TTC549 (cell line): ENCODE data around the gene SCAMP2.
"Not testable (repeated sequence)": the region's sequence is repeated elsewhere in the genome, so short reads cannot be mapped to it uniquely, and the experiment has no call there.

Source experiments
- FAIRE-seq: peaks from 2 replicates; lab custom pipeline; 2012; peaks lifted over from hg19 to GRCh38; lab: Jason Lieb, UNC

The SCAMP2 gene

GRCh38 chr15:74889883-74890664, 16.9 kb upstream of the SCAMP2 start, which contains the start of gene MPI:
MPI (plus strand) TSS chr15:74890042; CDS start chr15:74890074, 32 bp downstream.
- no peak for FAIRE-seq

GRCh38 chr15:74889390-74889882, 16.3 kb upstream of the SCAMP2 start:
- no peak for FAIRE-seq

- no peak for FAIRE-seq
Measured at GRCh38 chr15:74888716-74889115, 15.6 kb upstream of the SCAMP2 start.

GRCh38 chr15:74887537-74888193, 14.5 kb upstream of the SCAMP2 start:
- not testable (repeated sequence) for FAIRE-seq

GRCh38 chr15:74885461-74885860, 12.3 kb upstream of the SCAMP2 start:
- FAIRE-seq = no peak

- FAIRE-seq = no peak
Measured at GRCh38 chr15:74884428-74885223, 11.5 kb upstream of the SCAMP2 start.

- no peak for FAIRE-seq
Measured at GRCh38 chr15:74882528-74882927, 9.4 kb upstream of the SCAMP2 start.

- FAIRE-seq = no peak
Measured at GRCh38 chr15:74878273-74878672, 5.1 kb upstream of the SCAMP2 start.

- FAIRE-seq = no peak
Measured at GRCh38 chr15:74873756-74874424, 725 bp upstream of the SCAMP2 start.

GRCh38 chr15:74872702-74873035, 496 bp downstream of the SCAMP2 start:
- FAIRE-seq = no peak

- no peak for FAIRE-seq
Measured at GRCh38 chr15:74870436-74871215, 2.5 kb downstream of the SCAMP2 start.

- no peak for FAIRE-seq
Measured at GRCh38 chr15:74869726-74870407, 3.3 kb downstream of the SCAMP2 start.

GRCh38 chr15:74869372-74869725, 3.8 kb downstream of the SCAMP2 start:
- no peak for FAIRE-seq

GRCh38 chr15:74868059-74868458, 5.1 kb downstream of the SCAMP2 start:
- no peak for FAIRE-seq

- FAIRE-seq = no peak
Measured at GRCh38 chr15:74867466-74868038, 5.6 kb downstream of the SCAMP2 start.

- FAIRE-seq = no peak
Measured at GRCh38 chr15:74866090-74866489, 7.1 kb downstream of the SCAMP2 start.

- no peak for FAIRE-seq
Measured at GRCh38 chr15:74865316-74865715, 7.8 kb downstream of the SCAMP2 start.

GRCh38 chr15:74864296-74864695, 8.9 kb downstream of the SCAMP2 start:
- FAIRE-seq = no peak

GRCh38 chr15:74863239-74864056, 9.7 kb downstream of the SCAMP2 start:
- no peak for FAIRE-seq

GRCh38 chr15:74858369-74858740, 14.8 kb downstream of the SCAMP2 start:
- no peak for FAIRE-seq
